Rectal smooth muscle tissue (tissue), 1 donor: Measurements from ENCODE around the gene C20orf204.

Experiments used
- H3K27ac ChIP-seq: one replicate; pipeline ENCODE4 v1.7.0; 2013; ENCODE audit warnings: low read depth, low read length, inconsistent platforms
- H3K27me3 ChIP-seq: one replicate; pipeline ENCODE4 v1.7.0; 2013; ENCODE audit warnings: low read length; ENCODE audit not compliant: control insufficient read depth, insufficient read depth
- H3K36me3 ChIP-seq: one replicate; pipeline ENCODE4 v1.7.0; 2013; ENCODE audit warnings: low read length; ENCODE audit not compliant: control insufficient read depth, insufficient read depth
- H3K4me1 ChIP-seq: one replicate; pipeline ENCODE4 v1.7.0; 2013; ENCODE audit warnings: low read length; ENCODE audit not compliant: control insufficient read depth, insufficient read depth
- H3K4me3 ChIP-seq: one replicate; pipeline ENCODE4 v1.7.0; 2013; ENCODE audit warnings: low read length
- H3K9ac ChIP-seq: one replicate; pipeline ENCODE4 v1.7.0; 2013; ENCODE audit warnings: low read length

Gene C20orf204

DNA sequence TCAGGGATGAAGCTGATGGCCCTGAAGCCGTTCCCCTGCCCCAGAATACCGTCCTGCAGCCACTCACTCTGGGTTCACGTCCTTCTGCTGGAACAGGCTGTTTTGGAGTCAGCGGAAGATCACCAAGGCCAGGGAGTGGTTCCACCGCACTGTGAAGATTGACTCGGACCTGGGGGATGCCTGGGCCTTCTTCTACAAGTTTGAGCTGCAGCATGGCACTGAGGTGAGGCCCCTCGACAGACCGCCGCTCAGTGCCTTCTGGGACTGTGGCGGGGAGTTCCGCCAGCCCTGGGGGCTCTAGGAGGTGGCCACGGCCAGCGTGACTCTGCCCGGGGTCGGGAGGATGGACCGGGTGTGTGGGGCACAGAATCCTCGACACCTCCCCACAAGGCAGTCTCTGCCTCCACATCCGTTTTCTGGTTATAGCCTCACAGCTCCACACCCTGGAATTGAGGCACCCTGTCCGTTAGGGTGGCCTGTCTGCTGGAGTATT is 4.1 kb upstream of the C20orf204 start:
- Histone ChIP-seq H3K9ac (no peak overlapping the region), H3K4me1 (peaks cover 13% of the 10 kb centered on the region), H3K27ac (peak overlapping the region; percentile 61), H3K36me3 (peaks cover 49% of the 10 kb centered on the region), H3K27me3 (peaks cover 6% of the 10 kb centered on the region), H3K4me3 (no peak overlapping the region)

DNA sequence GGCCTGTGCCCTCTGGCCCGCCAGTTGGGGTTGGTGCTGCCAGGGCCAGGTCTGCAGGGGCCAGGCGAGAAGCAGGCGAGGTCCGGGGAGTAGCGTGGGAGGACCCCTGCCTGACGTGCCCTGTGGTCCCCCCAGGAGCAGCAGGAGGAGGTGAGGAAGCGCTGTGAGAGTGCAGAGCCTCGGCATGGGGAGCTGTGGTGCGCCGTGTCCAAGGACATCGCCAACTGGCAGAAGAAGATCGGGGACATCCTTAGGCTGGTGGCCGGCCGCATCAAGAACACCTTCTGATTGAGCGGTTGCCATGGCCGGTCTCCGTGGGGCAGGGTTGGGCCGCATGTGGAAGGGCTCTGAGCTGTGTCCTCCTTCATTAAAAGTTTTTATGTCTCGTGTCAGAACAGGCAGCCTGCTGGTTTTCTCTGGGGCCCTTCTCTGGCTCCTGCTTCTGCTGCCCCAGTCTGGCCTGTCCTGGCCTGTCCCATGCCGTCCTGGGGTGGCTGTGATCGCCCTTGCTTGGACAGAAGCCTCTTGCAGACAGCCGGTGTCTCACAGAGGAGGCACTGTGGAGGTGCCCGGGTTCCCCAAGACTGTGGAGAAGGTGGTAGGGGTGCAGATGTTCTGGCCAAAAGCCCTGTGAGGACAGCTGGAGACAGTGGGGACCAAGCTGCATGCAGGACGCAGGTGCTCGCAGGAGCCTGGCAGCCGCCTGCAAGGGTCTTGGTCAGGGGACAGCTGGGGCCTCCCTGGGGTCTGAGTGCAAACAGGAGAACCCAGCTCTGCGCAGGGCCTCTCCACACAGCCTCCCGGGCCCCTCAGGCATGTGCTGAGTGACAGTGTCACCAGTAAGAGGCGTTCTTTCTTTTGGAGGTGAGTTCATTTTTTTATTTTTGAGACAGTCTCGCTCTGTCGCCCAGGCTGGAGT is 3.0 kb upstream of the C20orf204 start:
- peaks cover 17% of the 10 kb centered on the region for H3K27me3 ChIP-seq
- peaks cover 38% of the 10 kb centered on the region for H3K36me3 ChIP-seq
- no peak overlapping the region for H3K4me3 ChIP-seq
- no peak overlapping the region for H3K9ac ChIP-seq
- peak overlapping the region; percentile 61 for H3K27ac ChIP-seq
- peaks cover 4% of the 10 kb centered on the region for H3K4me1 ChIP-seq

DNA sequence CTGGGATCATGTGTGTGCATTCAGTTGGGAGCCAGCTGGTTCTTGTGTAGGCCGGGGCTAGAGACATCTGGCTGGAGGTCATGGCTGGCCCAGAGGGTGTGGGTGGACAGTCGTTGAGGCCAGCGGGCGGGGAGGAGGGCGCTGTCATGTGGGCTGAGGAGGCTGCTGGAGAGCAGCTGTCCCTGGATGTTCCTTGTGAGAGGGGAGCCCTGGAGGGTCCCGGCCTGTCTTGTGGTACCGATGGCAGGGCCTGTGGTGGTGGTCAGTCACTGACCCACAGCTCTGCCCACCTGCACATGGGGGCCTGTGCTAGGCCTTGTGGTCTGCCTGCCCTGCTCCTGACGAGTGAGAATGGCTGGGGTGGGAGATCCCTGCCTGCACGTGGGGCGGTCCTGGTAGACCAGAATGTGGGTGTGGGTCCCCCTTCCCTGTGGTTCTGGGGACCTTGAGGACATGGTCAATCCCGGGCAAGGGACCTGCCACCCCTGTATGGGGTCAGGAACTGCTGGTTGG is 1.9 kb upstream of the C20orf204 start:
- no peak overlapping the region for H3K27ac ChIP-seq
- H3K36me3 ChIP-seq, result peaks cover 34% of the 10 kb centered on the region

DNA sequence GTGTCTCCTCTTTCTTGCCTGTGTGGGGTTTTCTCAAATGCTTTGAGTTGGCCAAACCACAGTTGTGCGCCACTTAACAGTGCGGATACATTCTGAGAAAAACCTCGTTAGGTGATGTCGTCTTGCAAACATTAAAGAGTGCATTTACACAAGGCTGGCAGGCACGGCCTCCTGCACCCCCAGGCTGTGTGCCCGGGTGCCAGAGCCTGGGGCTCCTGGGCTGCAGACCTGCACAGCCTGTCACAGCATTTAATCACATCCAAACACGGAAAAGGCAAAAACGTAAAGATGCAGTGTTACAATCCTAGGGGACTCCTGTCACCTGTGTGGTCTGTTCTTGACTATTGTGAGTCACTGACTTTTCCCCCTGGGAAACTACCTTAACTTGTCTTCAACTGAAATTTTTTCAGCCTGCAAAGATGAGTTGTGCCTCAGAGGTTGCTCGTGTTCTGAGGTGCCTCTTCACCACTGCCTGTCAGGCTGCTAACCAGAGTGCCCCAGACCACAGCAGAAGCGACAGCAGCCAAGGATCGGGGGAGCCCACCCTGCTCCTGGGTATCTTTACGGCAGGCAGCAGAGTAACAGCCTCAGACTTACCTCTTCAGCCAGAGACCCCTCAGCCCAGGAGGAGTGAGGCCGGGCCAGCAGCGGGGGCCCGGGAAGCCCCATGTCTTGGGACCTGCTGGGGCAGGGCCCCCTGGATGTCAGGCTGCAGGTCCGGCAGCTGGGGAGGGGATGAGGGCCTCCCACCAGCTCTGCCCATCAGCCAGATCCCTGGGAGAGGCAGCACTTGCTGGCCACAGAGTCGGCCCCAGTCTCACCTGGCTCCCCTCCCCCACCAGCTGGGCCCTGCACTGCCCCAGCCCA is 683 bp upstream of the C20orf204 start:
- no peak overlapping the region for H3K27ac ChIP-seq
- H3K27me3 ChIP-seq, result peaks cover 29% of the 10 kb centered on the region
- no peak overlapping the region for H3K4me3 ChIP-seq
- peaks cover 4% of the 10 kb centered on the region for H3K4me1 ChIP-seq
- H3K36me3 ChIP-seq, result peaks cover 22% of the 10 kb centered on the region
- H3K9ac ChIP-seq, result no peak overlapping the region

More for the DNA sequence above, 1.9 kb upstream of the C20orf204 start:
- no peaks in the 10 kb centered on the region for H3K4me1 ChIP-seq
- H3K9ac ChIP-seq, result no peak overlapping the region
- H3K4me3 ChIP-seq, result no peak overlapping the region
- H3K27me3 ChIP-seq, result peaks cover 17% of the 10 kb centered on the region

DNA sequence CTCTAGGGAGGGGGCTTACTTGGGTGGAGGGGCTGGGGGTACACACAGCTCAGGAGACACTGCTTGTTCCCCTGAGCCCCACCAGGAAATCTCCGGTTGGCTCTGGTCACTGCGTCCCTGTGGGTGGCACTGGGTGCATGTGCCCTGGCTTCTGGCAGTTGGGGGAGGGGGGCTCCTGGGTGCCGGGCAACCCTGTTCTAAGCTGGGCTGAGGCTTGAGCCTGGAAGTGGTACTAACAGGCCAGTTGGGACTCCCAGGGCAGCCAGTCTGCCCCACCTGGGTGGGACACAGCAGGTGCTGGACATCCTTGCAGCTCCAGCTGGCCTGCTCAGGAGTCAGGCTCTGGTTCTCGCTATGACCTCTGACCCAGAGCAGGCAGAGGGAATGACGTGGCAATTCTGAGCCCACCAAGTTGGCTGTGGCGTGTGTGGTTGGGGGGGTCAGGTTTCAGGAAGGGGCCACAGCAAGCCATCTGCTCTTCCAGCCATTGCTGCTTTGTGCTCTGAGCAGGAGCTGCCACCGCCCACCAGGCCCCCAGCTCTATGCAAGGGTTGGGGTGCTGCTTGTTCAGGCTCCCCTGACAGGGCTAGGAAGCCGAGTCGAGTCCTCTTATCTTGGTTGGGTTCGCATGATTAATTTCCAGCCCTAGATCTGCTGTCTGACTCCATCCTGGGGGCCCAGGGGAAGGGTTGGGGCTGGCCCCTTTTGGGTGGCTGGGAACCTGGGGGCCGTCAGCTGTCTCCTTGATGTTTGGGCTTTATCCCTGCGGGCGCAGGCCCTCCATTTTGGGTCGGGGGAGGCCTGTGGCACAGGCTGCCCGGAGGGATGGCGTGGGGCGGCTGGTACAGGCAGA is 590 bp downstream of the C20orf204 start:
- Histone ChIP-seq H3K36me3 (peaks cover 16% of the 10 kb centered on the region), H3K27ac (no peak overlapping the region), H3K4me3 (no peak overlapping the region), H3K4me1 (peaks cover 4% of the 10 kb centered on the region), H3K9ac (no peak overlapping the region), H3K27me3 (peaks cover 36% of the 10 kb centered on the region)

DNA sequence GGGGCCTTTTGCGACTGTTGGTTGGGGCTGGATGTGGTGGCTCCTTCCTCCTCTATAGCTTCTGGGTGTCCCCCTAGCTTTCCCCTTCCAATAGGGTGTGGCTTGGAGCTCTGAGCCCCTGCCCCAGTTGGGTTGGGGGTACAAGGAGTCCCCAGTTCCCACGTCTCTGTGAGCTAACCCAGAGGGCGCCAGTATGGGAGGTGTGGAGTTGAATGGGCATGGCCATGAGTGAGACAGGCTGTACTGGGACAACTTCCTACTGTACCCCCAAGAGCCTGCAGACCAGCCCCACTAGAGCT is 1.2 kb downstream of the C20orf204 start:
- H3K27ac ChIP-seq, result no peak overlapping the region
- peaks cover 4% of the 10 kb centered on the region for H3K4me1 ChIP-seq
- peaks cover 41% of the 10 kb centered on the region for H3K27me3 ChIP-seq
- H3K36me3 ChIP-seq, result peaks cover 11% of the 10 kb centered on the region
- no peak overlapping the region for H3K9ac ChIP-seq
- no peak overlapping the region for H3K4me3 ChIP-seq

DNA sequence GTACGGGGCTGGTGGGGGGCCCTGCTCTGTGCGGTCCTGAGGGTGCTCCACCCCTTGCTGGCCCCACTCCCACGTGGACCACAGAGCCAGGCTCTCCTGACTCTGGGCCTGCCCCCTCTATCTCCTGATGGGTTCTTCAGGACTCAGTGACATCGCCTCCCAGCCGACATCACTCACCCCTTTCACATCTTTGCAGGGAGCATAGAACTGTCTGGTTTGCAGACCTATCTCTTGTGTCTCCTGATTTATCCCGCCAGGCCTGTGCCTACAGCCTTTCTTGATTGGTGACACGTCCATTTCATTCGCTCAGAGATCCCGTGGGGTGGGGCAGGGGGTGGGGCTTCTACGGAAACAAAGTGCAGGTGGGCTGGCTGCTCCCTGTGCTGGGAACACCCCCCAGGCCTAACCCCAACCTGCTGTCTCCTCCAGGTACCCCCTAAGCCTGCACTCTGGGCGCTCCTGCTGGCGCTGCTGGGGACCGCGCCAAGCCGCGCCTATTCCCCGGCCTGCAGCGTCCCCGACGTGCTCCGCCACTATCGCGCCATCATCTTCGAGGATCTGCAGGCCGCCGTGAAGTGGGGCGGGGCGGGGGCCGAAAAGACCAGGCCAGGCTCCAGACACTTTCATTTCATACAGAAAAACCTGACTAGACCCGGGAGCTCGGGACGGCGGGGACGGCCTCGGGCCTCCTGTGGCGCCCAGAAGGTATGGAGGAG is 1.7 kb downstream of the C20orf204 start:
- no peak overlapping the region for H3K4me3 ChIP-seq

DNA sequence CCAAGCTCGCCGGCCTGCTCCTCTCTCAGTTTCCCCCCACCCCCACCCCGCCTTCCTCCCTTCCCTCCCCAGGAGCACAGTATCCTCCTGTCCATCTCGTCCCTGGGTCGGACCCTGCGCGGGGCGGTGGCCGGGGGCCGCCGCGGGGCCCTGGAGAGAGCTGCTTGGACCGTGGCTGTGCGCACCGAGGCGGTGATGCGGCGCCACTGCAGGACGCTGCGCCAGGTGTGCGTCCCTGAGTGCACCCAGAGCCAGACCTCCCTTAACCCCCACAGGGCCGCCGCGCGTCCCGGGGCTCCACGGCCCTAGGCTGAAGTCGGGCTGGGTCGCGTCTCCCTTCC is 2.2 kb downstream of the C20orf204 start:
- H3K4me3 ChIP-seq, result peak overlapping the region; percentile 55
- peaks cover 43% of the 10 kb centered on the region for H3K27me3 ChIP-seq
- H3K27ac ChIP-seq, result no peak overlapping the region
- H3K9ac ChIP-seq, result no peak overlapping the region
- H3K36me3 ChIP-seq, result peaks cover 4% of the 10 kb centered on the region
- H3K4me1 ChIP-seq, result peaks cover 4% of the 10 kb centered on the region

More for the DNA sequence above, 1.7 kb downstream of the C20orf204 start:
- Histone ChIP-seq H3K9ac (no peak overlapping the region), H3K27me3 (peaks cover 43% of the 10 kb centered on the region), H3K27ac (no peak overlapping the region), H3K4me1 (peaks cover 4% of the 10 kb centered on the region), H3K36me3 (peaks cover 7% of the 10 kb centered on the region)

DNA sequence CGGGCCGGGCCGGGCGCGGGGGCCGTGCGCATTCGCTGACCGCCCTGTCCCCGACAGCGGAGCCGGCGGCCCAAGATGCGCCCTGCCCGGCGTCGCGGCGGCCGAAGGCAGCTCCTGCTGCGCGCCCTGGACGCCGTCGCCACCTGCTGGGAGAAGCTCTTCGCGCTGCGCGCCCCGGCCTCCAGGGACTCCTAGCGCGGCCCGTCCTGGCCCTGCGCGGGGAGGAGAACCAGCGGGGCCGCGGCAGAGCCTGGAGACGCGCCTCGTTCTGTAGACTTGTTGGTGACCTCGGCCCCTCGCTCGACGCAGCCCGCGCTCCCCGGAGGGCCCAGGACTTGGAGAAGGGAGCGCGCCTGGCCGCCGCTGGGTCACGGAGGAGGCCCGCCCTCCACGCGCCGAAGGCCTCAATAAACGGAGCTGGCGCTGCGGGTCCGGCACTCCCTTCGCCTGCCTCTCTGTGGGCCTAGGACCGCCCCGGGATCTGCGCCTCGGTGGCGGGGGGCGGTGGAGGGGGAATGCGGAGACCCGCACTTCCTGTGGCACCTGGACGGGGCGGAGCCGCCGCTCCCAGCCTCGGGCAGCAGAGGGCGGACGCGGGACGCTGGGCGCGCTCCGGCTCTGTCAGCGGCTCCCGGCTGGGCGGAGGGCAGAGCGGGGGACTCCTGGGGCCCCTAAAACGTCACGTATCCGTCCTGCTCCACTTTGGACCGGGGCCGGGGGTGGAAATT is 2.7 kb downstream of the C20orf204 start:
- H3K9ac ChIP-seq, result no peak overlapping the region
- peaks cover 43% of the 10 kb centered on the region for H3K27me3 ChIP-seq
- H3K4me1 ChIP-seq, result peaks cover 4% of the 10 kb centered on the region
- H3K4me3 ChIP-seq, result peak overlapping the region; percentile 55
- no peak overlapping the region for H3K27ac ChIP-seq
- peaks cover 2% of the 10 kb centered on the region for H3K36me3 ChIP-seq

DNA sequence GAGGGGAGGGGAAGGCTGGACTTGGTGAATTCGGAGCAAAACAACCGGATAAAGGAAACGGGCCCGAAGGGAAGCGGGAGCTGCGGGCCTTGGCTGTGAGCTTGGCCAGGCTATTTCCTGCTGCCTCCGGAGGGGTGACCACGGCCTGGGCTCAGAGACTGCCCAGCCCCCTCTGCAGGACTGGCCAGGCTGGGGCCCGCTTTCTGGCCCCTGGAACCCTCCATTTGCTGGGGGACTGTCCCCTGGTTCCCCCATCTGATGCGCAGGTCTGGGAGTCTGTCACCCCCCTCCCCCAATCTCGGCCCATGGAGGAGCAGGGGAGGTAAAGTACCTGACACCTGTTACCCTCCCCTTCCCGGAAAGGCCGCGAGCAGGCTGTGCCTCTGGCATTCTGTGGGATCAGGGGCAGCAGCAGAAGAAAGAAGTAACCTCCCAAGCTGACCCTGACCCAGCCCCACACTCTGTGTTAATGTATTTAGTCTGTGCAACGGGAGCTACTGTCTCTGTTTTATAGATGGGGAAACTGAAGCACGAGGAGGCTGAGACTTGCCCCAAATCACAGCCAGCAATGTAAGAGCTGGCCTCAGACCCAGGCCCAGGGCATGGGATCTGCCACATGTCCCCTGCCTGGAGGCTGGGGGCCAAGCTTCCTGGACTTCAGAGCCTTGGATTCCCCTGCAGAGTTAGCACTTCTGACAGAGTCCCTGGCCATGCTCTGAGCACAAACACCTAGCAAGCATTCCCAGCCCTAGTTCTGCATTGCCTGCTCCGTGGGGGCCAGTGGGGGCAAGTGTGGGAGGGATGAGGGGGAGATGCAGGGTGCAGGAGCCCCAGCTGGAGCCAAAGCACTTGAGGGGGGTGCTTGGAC is 3.5 kb downstream of the C20orf204 start:
- Histone ChIP-seq H3K4me1 (peaks cover 4% of the 10 kb centered on the region), H3K27ac (no peak overlapping the region), H3K27me3 (peaks cover 43% of the 10 kb centered on the region), H3K4me3 (peak overlapping the region; percentile 55), H3K9ac (no peak overlapping the region), H3K36me3 (no peaks in the 10 kb centered on the region)
